Lower leg skin (tissue), 3 donors: Measurements from ENCODE around the gene TMEM170A.

Source experiments
- POLR2A ChIP-seq, 2 donors: fragments of 450-650 bp; IDR thresholded peaks; one replicate each; pipeline ENCODE4 v1.6.1; 2016 to 2017; ENCODE audit warnings: antibody characterized with exemption in 2 of 2, mild to moderate bottlenecking in 1 of 2, moderate library complexity in 1 of 2
- TF ChIP-seq, protein P1 (sequence below), 3 donors: fragments of 450-650 bp; IDR thresholded peaks; one replicate each; pipeline ENCODE4 v1.5.1; 2016; ENCODE audit warnings: antibody characterized with exemption in 3 of 3, mild to moderate bottlenecking in 3 of 3, moderate library complexity in 2 of 3

DNA sequence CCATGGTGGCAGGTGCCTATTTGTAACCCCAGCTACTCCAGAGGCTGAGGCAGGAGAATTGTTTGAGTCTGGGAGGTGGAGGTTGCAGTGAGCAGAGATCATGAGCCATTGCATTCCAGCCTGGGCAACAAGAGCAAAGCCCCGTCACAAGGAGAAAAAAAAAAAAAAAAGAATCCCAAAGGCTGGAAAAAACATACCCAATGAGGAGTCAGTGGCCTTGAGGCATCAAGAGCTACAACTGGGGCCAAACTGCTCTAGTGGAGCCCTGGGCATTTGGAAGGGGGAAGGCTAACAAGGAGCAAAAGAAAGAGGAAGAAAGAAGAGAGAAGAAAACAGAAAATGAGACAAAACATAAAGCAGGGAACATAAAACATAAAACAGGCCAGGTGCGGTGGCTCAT, 23.8 kb upstream of the TMEM170A start:
- TF ChIP-seq, protein P1, sequence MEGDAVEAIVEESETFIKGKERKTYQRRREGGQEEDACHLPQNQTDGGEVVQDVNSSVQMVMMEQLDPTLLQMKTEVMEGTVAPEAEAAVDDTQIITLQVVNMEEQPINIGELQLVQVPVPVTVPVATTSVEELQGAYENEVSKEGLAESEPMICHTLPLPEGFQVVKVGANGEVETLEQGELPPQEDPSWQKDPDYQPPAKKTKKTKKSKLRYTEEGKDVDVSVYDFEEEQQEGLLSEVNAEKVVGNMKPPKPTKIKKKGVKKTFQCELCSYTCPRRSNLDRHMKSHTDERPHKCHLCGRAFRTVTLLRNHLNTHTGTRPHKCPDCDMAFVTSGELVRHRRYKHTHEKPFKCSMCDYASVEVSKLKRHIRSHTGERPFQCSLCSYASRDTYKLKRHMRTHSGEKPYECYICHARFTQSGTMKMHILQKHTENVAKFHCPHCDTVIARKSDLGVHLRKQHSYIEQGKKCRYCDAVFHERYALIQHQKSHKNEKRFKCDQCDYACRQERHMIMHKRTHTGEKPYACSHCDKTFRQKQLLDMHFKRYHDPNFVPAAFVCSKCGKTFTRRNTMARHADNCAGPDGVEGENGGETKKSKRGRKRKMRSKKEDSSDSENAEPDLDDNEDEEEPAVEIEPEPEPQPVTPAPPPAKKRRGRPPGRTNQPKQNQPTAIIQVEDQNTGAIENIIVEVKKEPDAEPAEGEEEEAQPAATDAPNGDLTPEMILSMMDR (IDR thresholded peaks at IDR 0.05): no peak
- TF ChIP-seq POLR2A (IDR thresholded peaks at IDR 0.05): no peak
